GM18498 (cell line): Measurements from ENCODE around the gene HOXD8.

Experiments used
- ATAC-seq: cut with Tn5 transposase; IDR thresholded peaks from one replicate; pipeline ENCODE4 v1.9.1; 2021; ENCODE audit warnings: mild to moderate bottlenecking, moderate library complexity; ENCODE audit not compliant: unreplicated experiment

Gene HOXD8

GRCh38 chr2:176128172-176128981 lies 1.1 kb upstream of the HOXD8 start:
- no peak for ATAC-seq

DNA sequence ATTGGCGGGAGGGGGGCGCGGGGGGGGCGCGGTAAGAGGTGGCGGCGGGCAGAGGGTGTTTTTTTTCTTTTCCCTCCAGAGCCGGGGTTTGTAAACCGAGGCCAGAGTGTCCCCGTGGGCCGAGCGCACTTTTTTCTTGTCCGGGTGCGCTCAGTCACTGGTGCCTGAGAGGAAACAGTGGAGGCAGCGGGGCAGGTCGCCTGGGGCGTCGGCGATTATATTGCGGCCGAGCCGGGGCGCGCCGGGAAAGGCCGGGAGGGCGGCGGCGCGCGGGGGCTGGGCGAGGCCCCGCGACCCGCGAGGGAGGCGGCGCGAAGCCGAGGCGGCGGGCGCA lies 275 bp downstream of the HOXD8 start:
- no peak for ATAC-seq

DNA sequence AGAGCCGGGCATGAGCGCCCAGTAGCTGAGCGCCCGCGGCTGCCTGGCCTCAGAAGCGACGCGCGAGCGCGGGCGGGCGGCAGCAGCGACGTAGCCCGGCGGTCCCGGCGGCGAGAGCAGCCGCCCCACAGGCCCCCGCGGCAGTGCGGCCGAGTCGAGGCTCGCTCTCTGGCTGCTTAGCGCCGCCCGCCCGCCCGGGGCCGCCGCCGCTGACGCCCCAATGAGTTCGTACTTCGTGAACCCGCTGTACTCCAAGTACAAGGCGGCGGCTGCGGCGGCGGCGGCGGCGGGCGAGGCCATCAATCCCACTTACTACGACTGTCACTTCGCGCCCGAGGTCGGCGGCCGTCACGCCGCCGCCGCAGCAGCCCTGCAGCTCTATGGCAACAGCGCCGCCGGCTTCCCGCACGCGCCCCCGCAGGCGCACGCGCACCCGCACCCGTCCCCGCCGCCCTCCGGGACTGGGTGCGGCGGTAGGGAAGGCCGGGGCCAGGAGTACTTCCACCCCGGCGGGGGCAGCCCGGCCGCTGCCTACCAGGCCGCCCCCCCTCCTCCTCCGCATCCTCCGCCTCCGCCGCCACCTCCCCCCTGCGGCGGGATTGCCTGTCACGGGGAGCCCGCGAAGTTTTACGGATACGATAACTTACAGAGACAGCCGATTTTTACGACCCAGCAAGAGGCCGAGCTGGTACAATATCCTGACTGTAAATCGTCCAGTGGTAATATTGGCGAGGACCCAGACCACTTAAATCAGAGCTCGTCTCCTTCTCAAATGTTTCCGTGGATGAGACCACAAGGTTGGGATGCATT lies 847 bp downstream of the HOXD8 start:
- ATAC-seq: no peak

DNA sequence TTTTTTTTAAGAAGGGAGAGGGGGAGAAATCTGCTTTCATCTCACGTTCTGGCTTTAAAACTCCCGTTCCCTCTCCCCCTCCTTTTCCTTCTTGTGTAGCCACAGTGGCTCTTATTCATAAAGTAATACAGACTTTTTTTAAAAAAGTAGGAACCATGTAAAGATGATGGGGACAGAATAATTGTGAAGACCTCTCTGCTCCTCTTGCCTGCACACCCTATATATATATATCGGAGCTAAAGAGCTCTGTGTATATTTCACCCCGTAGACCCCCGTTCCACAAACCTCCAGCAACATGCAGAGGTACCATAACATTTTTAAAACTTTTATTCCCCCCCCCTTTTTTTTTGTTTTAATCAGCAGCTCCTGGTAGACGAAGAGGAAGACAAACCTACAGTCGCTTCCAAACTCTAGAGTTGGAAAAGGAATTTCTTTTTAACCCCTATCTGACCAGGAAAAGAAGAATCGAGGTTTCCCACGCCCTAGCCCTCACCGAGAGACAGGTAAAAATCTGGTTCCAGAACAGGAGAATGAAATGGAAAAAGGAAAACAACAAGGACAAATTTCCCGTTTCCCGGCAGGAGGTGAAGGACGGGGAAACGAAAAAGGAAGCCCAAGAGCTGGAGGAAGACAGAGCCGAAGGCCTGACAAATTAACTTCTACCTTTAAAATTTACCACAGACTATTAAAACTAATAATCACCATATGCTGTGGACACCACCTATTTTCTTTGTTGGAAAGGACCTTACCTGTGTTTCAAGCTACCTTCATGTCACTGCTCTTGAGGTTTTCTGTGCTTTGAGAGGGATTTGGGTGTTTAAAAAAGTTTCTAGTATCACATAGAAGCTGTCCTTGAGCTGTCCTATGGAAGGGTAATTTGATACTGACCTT lies 1.7 kb downstream of the HOXD8 start:
- no peak for ATAC-seq

- ATAC-seq: no peak
These were observed 2.3 kb downstream of the HOXD8 start for GRCh38 chr2:176131848-176132158.

- ATAC-seq: no peak
These were observed 3.0 kb downstream of the HOXD8 start for GRCh38 chr2:176132205-176133171.

- ATAC-seq: no peak
These were observed 3.9 kb downstream of the HOXD8 start for GRCh38 chr2:176133389-176133788.

GRCh38 chr2:176134035-176134434 lies 4.5 kb downstream of the HOXD8 start:
- ATAC-seq: no peak

DNA sequence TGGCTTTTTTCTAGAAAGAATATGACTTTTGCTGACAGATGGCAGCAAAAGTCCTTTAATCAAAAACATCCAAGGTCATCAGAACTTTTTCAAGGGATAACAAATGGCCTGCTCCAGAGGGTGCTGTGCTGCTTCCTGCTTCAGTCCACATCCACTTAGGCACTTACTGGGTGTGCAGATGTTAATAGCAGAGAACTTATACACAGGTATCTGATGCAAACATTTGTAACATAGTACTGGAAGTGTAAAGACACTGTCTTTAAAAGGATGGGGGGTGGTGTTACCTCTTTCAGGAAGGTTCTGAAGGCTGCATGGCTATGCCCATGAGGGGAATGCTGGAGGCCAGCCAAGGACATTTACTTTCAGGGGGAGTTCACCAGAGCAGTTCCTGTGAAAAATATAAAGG lies 5.5 kb downstream of the HOXD8 start:
- ATAC-seq: no peak

DNA sequence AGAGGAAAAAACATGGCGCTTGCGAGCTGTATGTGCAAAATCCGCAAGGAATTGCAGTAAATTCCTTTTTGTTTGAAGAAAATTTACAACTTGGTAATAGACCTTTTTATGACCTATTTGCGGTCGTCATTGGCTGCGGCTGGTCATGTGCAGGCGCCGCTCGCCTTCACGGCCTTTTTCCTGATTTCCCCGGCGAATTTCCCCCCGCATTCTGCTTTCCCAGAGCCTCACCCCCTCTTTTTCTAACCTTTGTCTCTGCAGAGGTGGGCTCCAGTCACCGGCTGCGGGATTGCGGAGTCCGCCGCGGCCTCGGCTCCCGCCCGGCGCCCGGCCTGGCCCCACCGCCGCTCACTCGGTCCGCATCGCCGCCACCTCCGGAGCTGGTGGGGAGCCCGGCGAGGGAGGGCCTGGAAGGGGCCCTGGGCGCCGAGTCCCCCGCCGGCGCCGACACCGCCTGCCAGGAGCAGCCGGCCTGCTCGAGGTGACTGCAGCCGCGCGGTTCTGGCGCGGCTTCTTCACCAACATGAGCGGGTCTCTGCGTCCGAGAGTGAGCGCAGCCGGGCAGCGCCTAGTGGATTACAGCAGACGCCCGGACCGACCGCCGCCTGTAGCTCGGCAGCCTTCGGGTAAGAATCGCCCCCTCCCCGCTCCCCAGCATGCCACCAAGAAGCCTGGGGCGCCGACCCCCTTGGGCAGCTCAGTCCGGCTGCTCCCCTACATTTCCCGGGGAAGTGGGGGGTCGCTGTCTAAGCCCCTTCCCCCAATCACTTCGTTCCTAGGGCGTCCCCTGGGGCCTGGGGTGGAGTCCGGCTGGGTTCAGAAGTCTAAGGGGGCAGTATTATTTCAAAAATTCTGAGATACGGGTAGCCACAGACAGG lies 7.1 kb downstream of the HOXD8 start:
- ATAC-seq: no peak

- ATAC-seq: no peak
These were observed 7.7 kb downstream of the HOXD8 start for GRCh38 chr2:176137252-176137580.

DNA sequence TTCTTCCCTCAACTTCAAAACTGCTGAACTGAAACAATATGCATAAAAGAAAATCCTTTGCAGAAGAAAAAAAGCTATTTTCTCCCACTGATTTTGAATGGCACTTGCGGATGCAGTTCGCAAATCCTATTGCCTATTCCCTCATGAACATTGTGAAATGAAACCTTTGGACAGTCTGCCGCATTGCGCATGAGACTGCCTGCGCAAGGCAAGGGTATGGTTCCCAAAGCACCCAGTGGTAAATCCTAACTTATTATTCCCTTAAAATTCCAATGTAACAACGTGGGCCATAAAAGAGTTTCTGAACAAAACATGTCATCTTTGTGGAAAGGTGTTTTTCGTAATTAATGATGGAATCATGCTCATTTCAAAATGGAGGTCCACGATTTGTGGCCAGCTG lies 8.4 kb downstream of the HOXD8 start:
- no peak for ATAC-seq

DNA sequence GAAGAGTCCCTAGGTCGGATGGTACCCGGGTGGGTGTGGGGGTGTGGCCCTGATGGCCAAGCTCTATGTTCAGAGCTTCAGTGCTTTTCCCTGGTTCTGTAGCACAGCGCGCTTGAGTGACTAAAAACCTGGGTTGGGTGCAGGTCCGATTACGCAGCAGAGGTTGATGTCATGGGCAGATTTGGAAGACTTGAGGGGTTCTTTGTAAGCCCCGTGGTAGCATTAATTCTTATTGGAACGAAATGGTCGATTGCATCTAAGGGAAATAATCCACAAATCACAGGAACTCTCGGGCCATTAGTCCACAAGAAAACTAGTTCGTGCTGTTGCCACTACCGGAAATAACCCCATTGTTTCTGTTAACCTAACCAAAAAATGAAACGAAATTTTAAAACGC lies 9.0 kb downstream of the HOXD8 start:
- no peak for ATAC-seq

DNA sequence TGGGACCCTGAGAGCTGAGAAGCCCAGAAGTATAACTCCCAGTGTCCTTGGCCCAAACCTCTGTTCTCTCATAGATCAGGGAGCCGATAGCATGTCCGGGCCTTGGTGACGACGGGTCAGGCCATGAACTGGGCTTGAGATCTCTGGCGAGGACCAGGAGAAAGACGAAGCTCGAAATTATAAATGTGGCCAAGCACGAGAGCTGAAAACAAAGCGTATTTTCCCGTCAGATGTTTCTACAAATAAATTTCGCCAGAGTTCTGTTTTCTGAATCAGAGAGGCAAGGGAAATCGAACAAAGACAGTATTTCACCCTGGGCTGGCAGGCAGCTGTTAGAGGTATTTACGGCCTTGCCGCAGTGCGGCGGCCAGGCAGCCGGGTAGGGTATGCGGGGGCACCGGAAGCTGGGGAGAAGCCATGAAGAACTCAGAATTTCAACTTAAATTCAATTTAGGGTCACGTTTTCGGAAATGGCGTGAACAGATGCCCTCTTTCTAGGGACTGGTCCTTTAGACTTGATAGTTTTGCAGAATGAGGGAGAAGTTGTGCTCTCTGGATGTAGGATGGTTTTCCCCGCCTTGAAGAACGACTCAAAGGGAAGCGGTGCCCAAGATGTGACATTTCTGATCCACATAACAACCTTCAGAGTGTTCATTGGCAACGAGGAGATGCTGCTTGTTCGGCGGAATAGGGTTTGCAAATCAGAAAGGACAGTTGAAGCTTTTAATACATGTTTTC lies 9.6 kb downstream of the HOXD8 start:
- ATAC-seq: no peak

GRCh38 chr2:176139661-176140512 lies 10.4 kb downstream of the HOXD8 start:
- ATAC-seq: no peak

- ATAC-seq: peak; percentile 94
These were observed 11.2 kb downstream of the HOXD8 start for GRCh38 chr2:176140513-176141317.

- ATAC-seq: no peak
These were observed 12.8 kb downstream of the HOXD8 start for GRCh38 chr2:176142281-176142680.
